Endothelial cell of umbilical vein (primary cell): ENCODE measurements around the gene TOP2B. TPM values are rescaled to one million over a fixed set of nuclear protein-coding genes. Genes with fewer than 3 reads are reported as not detected.

Source experiments
- BruUV-seq: library from RNA; stranded (reverse); fragments of 400-500 nt; replicated peaks from 2 replicates; lab custom pipeline; 2021; lab: Mats Ljungman, UMichigan
- CTCF ChIA-PET: fragments of 300-600, 350-600 bp; sonication (Branson Sonifier 250); formaldehyde crosslinking; loops from one replicate; lab custom pipeline; 2021; ENCODE audit warnings: antibody characterized with exemption, inconsistent platforms; lab: Charles Lee
- POLR2A ChIA-PET: fragments of 300-600, 350-600 bp; sonication (Branson Sonifier 250); formaldehyde crosslinking; loops from one replicate; lab custom pipeline; 2021; ENCODE audit warnings: antibody characterized with exemption, inconsistent platforms; lab: Charles Lee
- DNase-seq: peaks from one replicate; pipeline ENCODE4 v3.0.0-alpha.2; 2011; ENCODE audit warnings: low read depth, low spot score
- FAIRE-seq: peaks from 2 replicates; lab custom pipeline; 2011; peaks lifted over from hg19 to GRCh38; lab: Jason Lieb, UNC
- H2AFZ ChIP-seq: 2 replicates; pipeline ENCODE4 v1.6.0; 2012; ENCODE audit warnings: low read depth, low read length, control low read depth, inconsistent platforms
- H3K27ac ChIP-seq: 2 replicates; pipeline ENCODE4 v1.5.1; 2011; ENCODE audit warnings: low read depth, mild to moderate bottlenecking, control low read depth, low read length, moderate library complexity; ENCODE audit not compliant: insufficient read depth
- H3K27me3 ChIP-seq, 2 experiments: 2 replicates each; pipeline versions ENCODE4 v1.6.0 to v1.6.1; 2011; ENCODE audit warnings: low read length in 2 of 2, mixed read lengths in 1 of 2; ENCODE audit not compliant: control insufficient read depth in 2 of 2, insufficient read depth in 2 of 2
- H3K36me3 ChIP-seq, 2 experiments: 2 replicates in 1 of 2; 3 replicates in 1 of 2; pipeline ENCODE4 v1.5.1; 2011; ENCODE audit warnings: low read length in 2 of 2, mild to moderate bottlenecking in 1 of 2, moderate library complexity in 1 of 2; ENCODE audit not compliant: control insufficient read depth in 2 of 2, insufficient read depth in 2 of 2; ENCODE audit errors: extremely low read depth in 1 of 2
- H3K4me1 ChIP-seq: 3 replicates; pipeline ENCODE4 v1.5.1; 2011; ENCODE audit warnings: mild to moderate bottlenecking, low read length; ENCODE audit not compliant: control insufficient read depth, insufficient read depth; ENCODE audit errors: extremely low read depth
- H3K4me2 ChIP-seq: 2 replicates; pipeline ENCODE4 v1.6.1; 2011; ENCODE audit warnings: low read length, control low read depth, mixed read lengths; ENCODE audit not compliant: insufficient read depth
- H3K4me3 ChIP-seq, 3 experiments: fragments of 200-600 bp in 1 of 3; sonication (generic), shearing (Covaris generic) in 1 of 3; replicated peaks in 1 of 3; 2 replicates each; pipeline ENCODE4 v1.5.1; 2011 to 2016; ENCODE audit warnings: control low read depth in 3 of 3, low read length in 3 of 3, mild to moderate bottlenecking in 2 of 3, inconsistent platforms in 1 of 3, low read depth in 1 of 3, moderate library complexity in 1 of 3; ENCODE audit not compliant: insufficient read depth in 1 of 3
- H3K79me2 ChIP-seq: 2 replicates; pipeline ENCODE4 v1.6.0; 2012; ENCODE audit warnings: low read length, inconsistent platforms; ENCODE audit not compliant: control insufficient read depth, insufficient read depth
- H3K9ac ChIP-seq: replicated peaks from 2 replicates; pipeline ENCODE3; 2011; ENCODE audit warnings: low read length, control low read depth; ENCODE audit not compliant: insufficient read depth; ENCODE audit errors: extremely low read depth
- H3K9me1 ChIP-seq: replicated peaks from 3 replicates; pipeline ENCODE4 v1.6.0; 2011; ENCODE audit warnings: mild to moderate bottlenecking, low read length; ENCODE audit not compliant: control insufficient read depth, insufficient read depth; ENCODE audit errors: extremely low read depth
- H3K9me3 ChIP-seq: replicated peaks from 2 replicates; pipeline ENCODE4 v1.5.1; 2012; ENCODE audit warnings: low read length, inconsistent platforms; ENCODE audit not compliant: control insufficient read depth, insufficient read depth
- H4K20me1 ChIP-seq: replicated peaks from 2 replicates; pipeline ENCODE3; 2011; ENCODE audit warnings: mild to moderate bottlenecking, low read length; ENCODE audit not compliant: control insufficient read depth, insufficient read depth; ENCODE audit errors: extremely low read depth
- CTCF ChIP-seq, 2 donors: IDR thresholded peaks; 1 replicate in 1 of 2; 2 replicates in 1 of 2; pipeline ENCODE4 v1.5.1; 2011; ENCODE audit warnings: low read length in 2 of 2, mild to moderate bottlenecking in 2 of 2, moderate library complexity in 2 of 2, control low read depth in 1 of 2, inconsistent platforms in 1 of 2, low read depth in 1 of 2; ENCODE audit not compliant: insufficient read depth in 1 of 2; ENCODE audit errors: extremely low read depth in 1 of 2
- EZH2 ChIP-seq: IDR thresholded peaks from 2 replicates; pipeline ENCODE4 v1.6.1; 2012; ENCODE audit warnings: borderline replicate concordance, low read depth, mild to moderate bottlenecking, moderate library complexity, low read length, inconsistent platforms; ENCODE audit not compliant: severe bottlenecking
- FOS ChIP-seq: IDR thresholded peaks from 2 replicates; pipeline ENCODE4 v1.6.1; 2011; ENCODE audit warnings: mild to moderate bottlenecking, low read length, moderate library complexity, borderline replicate concordance; ENCODE audit not compliant: insufficient read depth
- GATA2 ChIP-seq: IDR thresholded peaks from 2 replicates; pipeline ENCODE4 v1.7.0; 2011; ENCODE audit warnings: low read depth, mild to moderate bottlenecking, moderate library complexity, mixed read lengths, low read length; ENCODE audit not compliant: insufficient read length, insufficient read depth
- JUN ChIP-seq: IDR thresholded peaks from 2 replicates; pipeline ENCODE4 v1.6.1; 2011; ENCODE audit warnings: borderline replicate concordance, low read depth; ENCODE audit not compliant: insufficient read length, insufficient read depth
- MAX ChIP-seq: IDR thresholded peaks from 2 replicates; pipeline ENCODE4 v1.6.1; 2011; ENCODE audit not compliant: insufficient read depth, insufficient read length
- MYC ChIP-seq: IDR thresholded peaks from one replicate; pipeline ENCODE4 v1.6.1; 2011; ENCODE audit warnings: mild to moderate bottlenecking, low read depth, low read length
- POLR2A ChIP-seq: IDR thresholded peaks from 2 replicates; pipeline ENCODE4 v1.6.1; 2012; ENCODE audit warnings: low read depth, mild to moderate bottlenecking, control low read depth, low read length
- POLR2AphosphoS5 ChIP-seq: IDR thresholded peaks from 2 replicates; pipeline ENCODE4 v1.6.1; 2012; ENCODE audit warnings: low read depth, mild to moderate bottlenecking, control low read depth, low read length, moderate library complexity; ENCODE audit not compliant: insufficient read depth
- dilution Hi-C: fragments of 300-500 bp; cut with MboI; formaldehyde crosslinking; loops from one replicate; pipeline ENCODE4 v1.15.0; 2019; ENCODE audit warnings: low sequenced_read_pairs; ENCODE audit not compliant: extremely low pct_ligation_motif_present
- intact Hi-C: fragments of 100-400 bp; cut with micrococcal nuclease; formaldehyde crosslinking; loops from one replicate; pipeline ENCODE4 v1.10.0; 2022
- polyA plus RNA-seq, 4 experiments: library from polyadenylated mRNA; depleted of rRNA in 3 of 4; stranded (reverse) in 3 of 4; unstranded in 1 of 4; fragments of >200 nt; gene quantifications; 2 replicates each; pipeline versions ENCODE4 v1.2.1 to v1.2.3, GENCODE V29; 2011 to 2012; ENCODE audit warnings: missing spikeins in 1 of 4
- total RNA-seq: library from RNA; stranded (reverse); gene quantifications from 2 replicates; pipeline ENCODE4 v1.2.3, GENCODE V29; 2021

TOP2B gene
- total and polyA plus RNA-seq, 2 donors (not counting 3 experiments of a cell fraction or from before 2014, with no cell fraction given), result 20.4 to 98.9 TPM

- Histone ChIP-seq H4K20me1 (peaks cover 28% of the 10 kb centered on the region), H2AFZ (no peak overlapping the region), H3K36me3 (no peaks in the 10 kb centered on the region), H3K9me1 (no peaks in the 10 kb centered on the region), H3K4me3 (no peak overlapping the region), H3K27me3 (no peaks in the 10 kb centered on the region), H3K4me1 (peaks cover 6% of the 10 kb centered on the region), H3K27ac (no peak overlapping the region), H3K79me2 (peaks cover 88% of the 10 kb centered on the region), H3K4me2 (no peak overlapping the region), H3K9ac (no peak overlapping the region), H3K9me3 (no peaks in the 10 kb centered on the region)
- TF ChIP-seq CTCF (IDR thresholded peaks at IDR 0.05; ENCODE audit: extremely low read depth in 1 of 2, insufficient read depth in 1 of 2, low read depth in 1 of 2, low read length in 2 of 2), result no peak
- TF ChIP-seq JUN, result no peak
- no peak for TF ChIP-seq POLR2A
- TF ChIP-seq MAX, result no peak
- no peak for TF ChIP-seq EZH2
- no peak for TF ChIP-seq FOS
- TF ChIP-seq GATA2, result no peak
- TF ChIP-seq MYC, result no peak
- no peak for TF ChIP-seq POLR2AphosphoS5
- DNase-seq (no peak), FAIRE-seq (no peak)
- no TSS peak for BruUV-seq
- intact Hi-C loops (no loop called here), dilution Hi-C loops (no loop called here)
- ChIA-PET CTCF (no interaction called here), POLR2A (interaction anchor here (0.6 kb wide), 1 partner anchor 768 kb away, joined by 5 read pairs; no protein-coding TSS in a partner anchor)
Observed at GRCh38 chr3:25657293-25657692, 7.4 kb downstream of the TOP2B start.
